HG02840 (cell line): ENCODE measurements around the gene SPTSSA.
A peak's percentile ranks its signal among the peaks of the same experiment; 100 is the strongest.
"Not testable (repeated sequence)": the region's sequence is repeated elsewhere in the genome, so short reads cannot be mapped to it uniquely, and the experiment has no call there.

Experiments
- ATAC-seq: cut with Tn5 transposase; IDR thresholded peaks from one replicate; pipeline ENCODE4 v1.9.1; 2021; ENCODE audit warnings: mild to moderate bottlenecking, moderate library complexity, moderate number of reproducible peaks; ENCODE audit not compliant: unreplicated experiment, low FRiP score

Gene SPTSSA

GRCh38 chr14:34462132-34462893 is at the start of gene SPTSSA:
Gene SPTSSA, minus strand, starts transcription at chr14:34462240. Its CDS starts 33 bp downstream, at chr14:34462207.
- ATAC-seq = peak; percentile 92

GRCh38 chr14:34507884-34508283 is 45.8 kb upstream of the SPTSSA start:
- ATAC-seq = no peak

GRCh38 chr14:34507459-34507858 is 45.4 kb upstream of the SPTSSA start:
- ATAC-seq = no peak

GRCh38 chr14:34505124-34505491 is 43.1 kb upstream of the SPTSSA start:
- not testable (repeated sequence) for ATAC-seq

- not testable (repeated sequence) for ATAC-seq
Observed at GRCh38 chr14:34504027-34504426, 42.0 kb upstream of the SPTSSA start.

GRCh38 chr14:34502545-34503225 is 40.6 kb upstream of the SPTSSA start:
- no peak for ATAC-seq

GRCh38 chr14:34502001-34502400 is 40.0 kb upstream of the SPTSSA start:
- no peak for ATAC-seq

- no peak for ATAC-seq
Observed at GRCh38 chr14:34501004-34501580, 39.1 kb upstream of the SPTSSA start.

- ATAC-seq = no peak
Observed at GRCh38 chr14:34498684-34499412, 36.8 kb upstream of the SPTSSA start.

- ATAC-seq = no peak
Observed at GRCh38 chr14:34496679-34497513, 34.9 kb upstream of the SPTSSA start.

- ATAC-seq = no peak
Observed at GRCh38 chr14:34496007-34496678, 34.1 kb upstream of the SPTSSA start.

- no peak for ATAC-seq
Observed at GRCh38 chr14:34489324-34489723, 27.3 kb upstream of the SPTSSA start.

- ATAC-seq = no peak
Observed at GRCh38 chr14:34488528-34488927, 26.5 kb upstream of the SPTSSA start.

GRCh38 chr14:34484726-34485125 is 22.7 kb upstream of the SPTSSA start:
- no peak for ATAC-seq

GRCh38 chr14:34482463-34482862 is 20.4 kb upstream of the SPTSSA start:
- ATAC-seq = no peak

GRCh38 chr14:34479694-34480093 is 17.7 kb upstream of the SPTSSA start:
- no peak for ATAC-seq

- no peak for ATAC-seq
Observed at GRCh38 chr14:34478261-34478660, 16.2 kb upstream of the SPTSSA start.

- ATAC-seq = not testable (repeated sequence)
Observed at GRCh38 chr14:34476036-34476435, 14.0 kb upstream of the SPTSSA start.

- ATAC-seq = no peak
Observed at GRCh38 chr14:34475163-34475562, 13.1 kb upstream of the SPTSSA start.
